ENCODE measurements around the gene KCNIP1. TPM values are rescaled to one million over a fixed set of nuclear protein-coding genes. Genes with fewer than 3 reads are reported as not detected.

The KCNIP1 gene
- not detected in 2 replicates for total RNA-seq

DNA sequence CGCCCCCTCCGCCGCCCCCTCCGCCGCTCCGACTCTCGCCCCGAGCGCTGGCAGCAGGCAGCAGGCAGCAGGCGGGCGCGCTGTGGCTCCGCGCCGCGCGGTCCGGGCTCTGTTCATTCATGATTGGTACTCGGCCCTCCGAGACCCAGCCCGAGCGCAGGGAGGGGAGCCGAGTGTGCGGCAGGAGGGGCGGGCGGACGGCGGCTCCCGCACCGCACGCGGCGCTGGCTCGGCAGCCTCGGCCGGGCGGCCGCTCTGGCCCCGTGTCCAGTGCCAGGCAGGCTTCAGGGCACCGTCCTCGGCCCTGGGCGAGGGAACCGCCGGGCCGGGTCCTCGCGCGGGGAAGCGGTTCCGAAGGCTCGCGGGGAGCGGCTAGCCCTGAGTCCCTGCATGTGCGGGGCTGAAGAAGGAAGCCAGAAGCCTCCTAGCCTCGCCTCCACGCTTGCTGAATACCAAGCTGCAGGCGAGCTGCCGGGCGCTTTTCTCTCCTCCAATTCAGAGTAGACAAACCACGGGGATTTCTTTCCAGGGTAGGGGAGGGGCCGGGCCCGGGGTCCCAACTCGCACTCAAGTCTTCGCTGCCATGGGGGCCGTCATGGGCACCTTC, at the start of gene KCNIP1:
Gene KCNIP1, plus strand, starts transcription at position 31 of the 607 bp plus-strand sequence.

DNA sequence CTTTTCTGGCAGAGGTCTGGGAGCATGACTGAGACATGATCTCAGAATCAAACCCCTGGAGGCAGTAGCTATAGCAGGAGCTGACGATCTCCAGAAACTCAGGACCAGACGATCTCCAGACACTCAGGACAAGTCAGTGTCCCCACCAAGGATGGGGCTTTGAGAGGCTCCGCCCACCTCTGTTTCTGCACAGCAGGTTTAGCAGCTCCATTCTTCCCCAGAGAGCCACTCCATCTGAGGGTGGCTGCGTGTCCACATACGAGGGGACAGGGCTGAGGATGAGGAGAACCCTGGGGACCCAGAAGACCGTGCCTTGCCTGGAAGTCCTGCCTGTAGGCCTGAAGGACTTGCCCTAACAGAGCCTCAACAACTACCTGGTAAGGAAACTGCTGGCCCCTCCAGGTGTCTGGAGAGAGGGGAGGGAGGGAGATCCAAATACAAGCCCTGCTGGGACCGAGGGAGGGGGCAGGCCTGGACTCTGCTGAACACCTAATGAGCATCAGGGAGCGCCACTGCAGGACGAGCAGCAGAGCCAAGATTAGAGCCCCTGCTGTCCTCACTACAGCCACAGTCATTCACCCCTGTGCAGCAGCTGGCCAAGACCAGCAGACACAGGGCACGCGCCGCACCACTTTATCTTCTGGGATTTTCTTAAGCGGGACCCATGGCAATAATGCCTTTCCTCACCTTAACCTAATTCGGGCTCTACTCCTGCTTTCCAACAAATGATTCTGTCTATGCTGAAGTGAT, 279.9 kb downstream of the KCNIP1 start, which contains the start of gene GABRP:
Gene GABRP, plus strand, starts transcription at position 228 of the 750 bp plus-strand sequence. CDS start 4,891 bp downstream, outside the sequence.

Other genes with a start within 250 kb of the KCNIP1 start
- not detected in 2 replicates for gene LCP2, start 206.2 kb upstream of the KCNIP1 start, total RNA-seq
- not detected in 2 replicates for gene KCNMB1, start 114.7 kb upstream of the KCNIP1 start, total RNA-seq

Data from bronchial smooth muscle cell (primary cell).